Left kidney (tissue), 8 donors: Measurements from ENCODE around the gene ALS2CL. TPM values are rescaled to one million over a fixed set of nuclear protein-coding genes. Genes with fewer than 3 reads are reported as not detected.
"Not testable (repeated sequence)": the region's sequence is repeated elsewhere in the genome, so short reads cannot be mapped to it uniquely, and the experiment has no call there.

ENCODE experiments used
- DNase-seq: peaks from one replicate; pipeline ENCODE4 v3.0.0-alpha.2; 2013
- long read RNA-seq, 8 donors: transcript quantifications; one replicate each; lab custom pipeline, GENCODE V29; 2026
- polyA plus RNA-seq: library from polyadenylated mRNA; unstranded; fragments of 120-200 nt; gene quantifications from one replicate; pipeline ENCODE4 v1.2.1, GENCODE V29; 2013; ENCODE audit not compliant: insufficient read length

The ALS2CL gene, protein sequence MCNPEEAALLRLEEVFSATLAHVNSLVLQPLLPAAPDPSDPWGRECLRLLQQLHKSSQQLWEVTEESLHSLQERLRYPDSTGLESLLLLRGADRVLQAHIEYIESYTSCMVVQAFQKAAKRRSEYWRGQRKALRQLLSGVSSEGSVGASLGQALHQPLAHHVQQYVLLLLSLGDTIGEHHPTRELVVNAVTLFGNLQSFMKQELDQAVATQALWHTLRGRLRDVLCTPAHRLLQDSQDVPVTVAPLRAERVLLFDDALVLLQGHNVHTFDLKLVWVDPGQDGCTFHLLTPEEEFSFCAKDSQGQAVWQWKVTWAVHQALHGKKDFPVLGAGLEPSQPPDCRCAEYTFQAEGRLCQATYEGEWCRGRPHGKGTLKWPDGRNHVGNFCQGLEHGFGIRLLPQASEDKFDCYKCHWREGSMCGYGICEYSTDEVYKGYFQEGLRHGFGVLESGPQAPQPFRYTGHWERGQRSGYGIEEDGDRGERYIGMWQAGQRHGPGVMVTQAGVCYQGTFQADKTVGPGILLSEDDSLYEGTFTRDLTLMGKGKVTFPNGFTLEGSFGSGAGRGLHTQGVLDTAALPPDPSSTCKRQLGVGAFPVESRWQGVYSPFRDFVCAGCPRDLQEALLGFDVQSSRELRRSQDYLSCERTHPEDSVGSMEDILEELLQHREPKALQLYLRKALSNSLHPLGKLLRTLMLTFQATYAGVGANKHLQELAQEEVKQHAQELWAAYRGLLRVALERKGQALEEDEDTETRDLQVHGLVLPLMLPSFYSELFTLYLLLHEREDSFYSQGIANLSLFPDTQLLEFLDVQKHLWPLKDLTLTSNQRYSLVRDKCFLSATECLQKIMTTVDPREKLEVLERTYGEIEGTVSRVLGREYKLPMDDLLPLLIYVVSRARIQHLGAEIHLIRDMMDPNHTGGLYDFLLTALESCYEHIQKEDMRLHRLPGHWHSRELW
- 12.4 TPM for polyA plus RNA-seq
- long read RNA-seq, donor 1 = 0 reads
- long read RNA-seq, donor 2 = 0 reads
- long read RNA-seq, donor 3 = 0 reads
- long read RNA-seq, donor 4 = 0 reads
- long read RNA-seq, donor 5 = 0 reads
- long read RNA-seq, donor 6 = 0 reads
- long read RNA-seq, donor 7 = 0 reads
- long read RNA-seq, donor 8 = 0 reads

DNA sequence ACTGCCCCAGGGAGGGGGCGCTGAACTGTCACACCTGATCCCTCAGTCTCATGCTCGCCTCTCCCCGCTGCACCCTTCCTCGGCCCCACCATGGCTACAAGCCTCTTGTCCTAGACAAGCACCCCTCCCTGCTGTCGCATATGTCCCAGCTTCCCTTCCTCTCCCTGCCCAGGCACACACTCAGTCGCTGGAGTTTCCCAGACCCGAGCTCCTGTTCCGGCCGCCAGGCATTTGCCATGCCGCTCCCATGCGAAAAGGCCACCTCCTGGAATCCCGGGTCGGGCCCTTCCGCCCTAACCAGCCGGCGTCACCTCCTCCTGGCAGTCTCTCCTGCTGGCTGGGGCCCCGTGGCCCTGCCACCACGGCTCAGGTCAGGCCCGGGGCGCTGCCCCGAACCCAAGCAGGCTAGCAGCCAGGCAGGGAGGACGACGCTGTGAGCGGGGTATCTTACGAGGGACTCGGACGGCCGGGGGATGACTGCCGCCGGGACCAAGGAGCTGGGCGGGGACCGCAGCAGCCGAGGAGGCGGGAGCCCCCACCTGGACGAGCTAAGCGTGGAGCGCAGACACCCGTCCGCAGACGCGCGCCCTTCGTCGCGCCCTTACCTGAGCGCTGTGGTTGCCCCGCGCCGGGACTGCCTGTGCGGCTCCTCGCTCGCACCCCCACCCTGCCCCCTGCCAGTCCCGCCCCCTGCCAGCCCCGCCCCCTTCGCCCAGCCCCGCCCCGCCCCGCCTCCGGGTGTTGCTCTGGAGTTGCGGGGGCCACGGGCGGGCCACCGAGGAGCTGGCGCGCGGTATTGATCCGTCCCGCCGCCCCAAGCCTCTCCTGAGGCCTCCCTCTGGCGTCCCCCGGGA lies at the start of gene ALS2CL:
ALS2CL (minus strand) TSS at position 642 of the 854 bp plus-strand sequence. CDS start 4,239 bp downstream, outside the sequence.
- DNase-seq = no peak

DNA sequence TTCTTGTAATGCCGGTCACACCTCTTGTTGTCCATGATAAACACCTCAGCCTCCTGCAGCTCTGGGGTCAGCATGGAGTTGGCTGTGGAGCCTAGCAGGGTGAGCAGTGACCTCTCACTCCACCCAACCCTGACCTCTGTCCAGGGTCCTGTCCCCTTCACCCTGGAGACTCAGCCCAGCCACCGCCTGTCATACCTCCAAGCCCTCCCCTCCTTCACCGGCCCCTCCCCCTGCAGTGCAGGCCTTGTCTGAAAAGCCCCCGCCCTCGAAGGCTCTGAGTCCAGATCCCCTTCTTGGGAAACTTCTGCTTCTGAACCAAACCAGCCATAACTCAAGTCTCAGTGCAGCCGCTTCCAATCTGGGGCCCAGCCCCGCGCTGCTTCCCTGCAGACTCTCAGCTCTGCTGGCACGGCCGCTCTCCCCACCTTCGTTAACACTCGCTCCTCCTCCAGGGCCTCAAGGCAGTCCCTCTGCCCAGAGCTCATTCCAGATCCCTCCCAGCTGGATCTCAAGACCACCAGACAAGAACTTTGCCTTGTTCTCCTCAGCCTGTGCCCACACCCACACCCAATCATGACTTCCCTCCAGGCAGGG lies 49.6 kb upstream of the ALS2CL start:
- DNase-seq = no peak

DNA sequence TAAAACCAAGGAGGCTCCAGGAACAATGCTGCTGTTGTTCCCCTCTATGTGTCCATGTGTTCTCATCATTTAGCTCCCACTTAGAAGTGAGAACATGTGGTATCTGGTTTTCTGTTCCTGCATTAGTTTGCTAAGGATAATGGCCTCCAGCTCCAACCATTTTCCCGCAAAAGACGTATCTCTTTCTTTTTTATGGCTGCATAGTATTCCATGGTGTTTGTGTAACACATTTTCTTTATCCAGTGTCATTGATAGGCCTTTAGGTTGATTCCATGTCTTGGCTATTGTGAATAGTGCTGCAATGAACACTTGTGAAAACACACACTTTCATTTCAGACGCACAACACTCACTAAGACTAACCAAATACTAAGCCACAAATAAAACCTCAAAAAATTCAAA lies 46.1 kb upstream of the ALS2CL start:
- not testable (repeated sequence) for DNase-seq

DNA sequence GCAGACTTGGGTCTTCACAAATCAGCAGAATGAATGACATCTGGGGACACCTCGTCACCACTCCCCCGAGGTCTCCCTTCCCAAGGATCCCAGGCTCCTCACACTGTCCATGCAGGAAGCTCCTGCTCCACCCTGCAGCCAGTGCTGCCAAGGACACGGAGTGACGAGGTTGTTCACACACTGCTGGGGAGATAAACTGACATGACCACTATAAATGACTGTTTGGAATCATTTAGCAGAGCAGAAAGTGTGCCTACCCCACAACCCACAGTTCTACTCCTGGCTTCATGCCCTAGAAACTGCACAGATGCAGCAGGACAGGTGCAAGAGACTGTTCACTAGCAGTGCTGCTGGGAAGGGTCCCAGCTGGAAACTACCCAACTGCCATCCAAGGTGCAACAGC lies 43.9 kb upstream of the ALS2CL start:
- no peak for DNase-seq

DNA sequence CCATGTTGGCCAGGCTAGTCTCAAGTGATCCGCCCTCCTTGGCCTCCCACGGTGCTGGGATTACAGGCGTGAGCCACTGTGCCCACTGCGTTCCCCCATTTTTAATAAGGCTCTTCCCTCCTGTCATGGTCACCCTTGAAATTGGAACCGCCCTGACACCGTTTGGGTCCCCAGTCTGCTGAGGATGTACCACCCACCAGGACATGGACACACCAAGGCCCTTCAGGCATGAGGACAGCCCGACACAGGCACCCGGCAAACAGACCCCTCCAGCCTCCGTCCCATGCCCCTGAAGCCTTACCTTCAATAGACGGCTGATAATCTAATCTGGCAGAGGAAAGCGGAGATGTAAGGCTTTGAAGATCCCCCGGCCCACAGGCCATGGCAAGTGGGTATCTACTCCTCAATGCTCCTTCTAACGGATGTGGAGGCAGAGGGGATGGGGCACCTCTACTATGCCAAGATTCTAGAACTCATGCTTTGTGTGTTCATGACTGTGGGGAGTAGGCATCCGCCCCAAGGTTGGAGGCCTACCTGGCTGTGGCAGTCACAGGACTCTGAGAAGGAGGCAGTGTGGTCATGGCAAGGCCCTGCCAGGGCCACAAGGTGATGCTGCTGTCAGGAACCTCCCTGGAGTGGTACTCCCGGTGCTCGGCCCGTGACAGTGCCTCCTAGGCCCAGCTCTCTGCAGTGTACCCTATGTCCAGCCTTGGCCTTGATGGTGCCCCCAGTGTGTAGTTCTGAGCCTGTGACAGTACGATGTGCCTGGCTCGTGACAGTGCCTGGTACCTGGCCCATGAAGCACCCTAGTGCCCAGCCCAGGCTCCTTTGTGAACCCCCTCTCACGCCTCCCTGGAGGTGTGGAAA lies 42.8 kb upstream of the ALS2CL start:
- no peak for DNase-seq

DNA sequence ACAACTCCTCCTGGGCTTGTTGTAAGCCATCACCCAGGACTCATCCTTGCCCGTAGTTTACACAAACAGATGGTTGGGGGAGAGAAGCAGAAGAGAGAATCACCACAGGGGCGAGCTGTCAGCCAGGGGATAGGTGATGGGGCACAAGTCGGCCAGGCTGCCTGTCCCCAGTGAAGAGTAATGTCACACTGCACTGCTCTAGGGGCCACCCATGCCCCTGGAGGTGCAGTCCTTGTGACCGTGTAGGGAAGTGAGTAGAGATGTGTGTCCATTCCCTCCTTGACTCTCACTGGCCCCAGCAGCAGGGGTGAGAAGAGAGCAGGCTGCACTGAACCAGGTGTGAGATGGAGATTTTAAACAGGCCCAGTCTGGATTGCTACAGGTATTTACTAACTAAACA lies 41.3 kb upstream of the ALS2CL start:
- no peak for DNase-seq

DNA sequence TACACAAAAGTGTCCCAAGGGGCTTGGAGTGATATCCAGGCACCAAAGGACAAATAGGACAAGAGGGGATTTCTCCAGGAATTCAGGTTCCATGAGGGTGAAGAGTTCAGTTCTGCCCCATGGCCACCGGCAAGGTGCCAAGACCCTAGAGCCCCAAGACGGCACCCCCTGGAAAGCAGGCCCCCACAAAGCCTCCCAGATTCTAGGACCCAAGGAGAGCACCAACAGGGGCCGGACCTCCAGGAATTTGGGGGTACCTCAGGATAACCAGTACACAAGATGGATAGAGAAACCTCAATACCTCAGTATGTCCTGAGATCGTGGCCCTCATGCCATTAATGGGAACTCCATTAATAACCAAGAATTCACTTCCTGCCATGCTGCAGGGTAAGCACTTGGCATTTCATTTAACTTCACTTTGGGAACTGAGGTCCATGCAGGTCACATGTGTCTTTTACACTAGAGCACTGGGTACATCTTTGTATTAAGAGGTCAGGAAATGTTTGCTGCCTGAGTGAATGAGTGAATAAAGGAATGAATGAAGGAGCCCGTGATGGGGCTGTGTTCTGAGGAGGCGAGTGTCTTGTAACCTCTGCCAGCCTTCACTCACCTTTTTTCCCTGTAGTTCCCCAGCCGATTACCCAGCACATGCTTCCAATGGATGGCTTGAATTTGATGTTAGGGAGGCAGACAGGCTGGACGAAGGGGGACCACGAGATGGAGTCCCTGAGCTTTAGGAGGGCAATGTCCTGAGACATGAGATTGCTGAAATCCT lies 39.7 kb upstream of the ALS2CL start:
- no peak for DNase-seq

DNA sequence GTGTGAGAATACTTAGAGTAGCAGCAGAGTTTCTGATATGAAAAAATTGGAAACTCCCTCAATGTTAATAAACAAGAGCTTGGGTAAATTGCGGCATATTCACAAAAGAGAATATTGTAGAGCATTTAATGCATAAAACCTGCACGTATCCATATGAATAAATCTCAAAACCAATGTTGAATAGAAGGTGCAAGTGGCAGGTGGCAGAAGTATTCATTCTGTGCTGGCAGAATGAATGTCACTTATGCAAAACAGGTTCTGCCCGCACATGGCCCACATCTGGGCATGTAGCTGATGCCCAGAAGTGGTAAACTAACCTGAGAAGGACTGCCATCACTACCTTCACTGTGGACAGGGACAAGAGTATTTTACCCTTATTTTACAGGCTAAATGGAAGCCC lies 38.3 kb upstream of the ALS2CL start:
- no peak for DNase-seq

DNA sequence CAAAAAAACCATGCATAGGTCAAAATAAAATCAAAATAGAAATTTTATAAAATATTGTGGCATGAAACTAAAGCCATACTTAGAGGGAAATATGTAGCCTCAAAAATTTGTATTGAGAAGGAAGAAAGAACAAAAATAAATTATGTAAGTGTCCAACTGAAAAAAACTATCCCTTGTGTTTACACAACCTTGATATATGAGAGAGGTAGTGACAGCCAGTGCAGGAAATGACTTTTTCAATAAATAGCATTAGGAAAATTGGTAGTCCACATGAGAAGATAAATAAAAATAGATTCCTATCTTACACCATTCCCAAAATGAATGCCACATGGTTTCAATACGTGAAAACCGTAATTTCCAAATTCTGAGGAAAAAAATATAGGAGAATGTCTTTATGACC lies 37.3 kb upstream of the ALS2CL start:
- no peak for DNase-seq

DNA sequence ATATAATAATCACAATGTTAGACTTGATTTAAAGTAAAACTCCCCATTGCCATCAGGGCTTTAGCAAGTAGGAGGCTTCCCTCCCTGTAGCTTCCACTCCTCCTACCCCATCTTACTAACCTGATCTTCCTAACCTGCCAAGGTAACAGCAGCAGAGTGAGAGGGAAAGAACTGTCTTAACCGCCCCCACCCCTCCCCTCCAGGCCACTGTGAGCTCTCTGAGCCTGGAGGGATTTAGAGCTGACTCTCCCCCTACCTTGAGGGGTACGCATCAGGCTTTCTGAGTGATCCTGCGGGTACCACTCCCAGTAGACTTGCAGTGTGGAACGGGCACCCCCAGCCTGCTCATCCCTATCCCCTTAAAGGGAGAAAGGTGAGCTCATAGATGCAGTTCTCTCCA lies 35.6 kb upstream of the ALS2CL start:
- no peak for DNase-seq

DNA sequence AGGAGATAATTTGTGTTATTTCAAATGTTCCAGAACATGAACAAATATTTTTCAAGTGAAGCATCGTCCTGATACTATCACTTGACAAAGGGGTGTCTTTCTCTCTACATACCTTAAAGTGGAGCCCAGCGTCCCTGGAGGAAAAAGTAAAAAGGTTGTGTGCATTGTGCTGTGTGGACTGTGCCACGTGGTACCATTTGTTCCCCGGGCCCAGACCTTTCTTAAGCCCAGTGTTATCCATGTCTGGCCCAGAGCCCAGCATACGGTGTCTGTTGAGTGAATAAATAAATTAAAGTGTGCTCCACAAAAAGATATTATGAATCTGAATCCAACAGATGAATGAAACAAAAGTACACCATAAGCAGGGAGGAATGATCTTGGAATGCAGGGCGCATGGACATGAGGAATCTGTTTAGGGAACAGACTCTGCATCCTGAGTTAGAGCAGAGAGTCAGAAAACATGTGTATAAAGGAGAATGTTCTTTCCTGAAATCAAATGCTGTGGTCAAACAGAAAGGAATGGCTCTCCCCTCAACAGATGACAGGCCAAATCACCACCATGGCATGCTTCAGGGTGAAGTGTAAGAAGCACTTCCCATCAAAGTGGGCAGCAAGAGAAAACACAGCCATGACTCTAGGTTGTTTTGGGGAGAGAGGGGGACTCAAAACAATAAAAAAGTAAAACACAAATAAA lies 32.3 kb upstream of the ALS2CL start:
- no peak for DNase-seq

DNA sequence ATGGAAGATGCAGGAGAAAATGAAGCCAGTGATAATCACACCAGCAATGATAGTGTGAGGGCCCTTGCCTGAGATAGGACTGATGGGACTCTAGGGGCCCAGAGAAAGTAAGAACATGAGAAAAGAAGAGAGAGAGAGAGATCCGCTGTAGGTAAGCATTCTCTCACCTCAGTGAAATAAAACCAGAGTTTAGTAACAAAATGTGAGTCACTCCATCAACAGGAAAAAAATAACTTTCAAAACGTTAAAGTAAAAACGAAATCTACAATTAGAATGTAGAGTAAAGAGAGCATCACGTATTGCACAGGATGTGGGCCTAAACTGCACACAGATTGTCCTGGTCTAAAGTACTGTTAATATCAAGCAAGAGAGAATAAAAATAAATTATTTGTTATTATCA lies 30.9 kb upstream of the ALS2CL start:
- no peak for DNase-seq

DNA sequence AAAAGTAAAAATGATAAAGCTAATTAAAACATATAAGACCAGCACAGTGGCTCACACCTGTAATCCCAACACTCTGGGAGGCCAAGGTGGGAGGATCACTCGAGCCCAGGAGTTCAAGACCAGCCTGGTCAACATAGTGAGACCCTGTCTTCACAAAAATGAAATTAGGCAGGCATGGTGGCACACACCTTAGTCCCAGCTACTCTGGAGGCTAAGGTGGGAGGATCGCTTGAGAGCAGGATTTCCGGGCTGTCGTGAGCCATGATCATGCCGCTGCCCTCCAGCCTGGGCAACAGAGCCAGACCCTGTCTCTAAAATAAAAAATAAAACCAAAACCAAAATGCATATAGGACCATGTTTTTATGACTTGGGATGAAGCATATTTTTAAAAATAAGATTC lies 29.0 kb upstream of the ALS2CL start:
- DNase-seq = no peak

DNA sequence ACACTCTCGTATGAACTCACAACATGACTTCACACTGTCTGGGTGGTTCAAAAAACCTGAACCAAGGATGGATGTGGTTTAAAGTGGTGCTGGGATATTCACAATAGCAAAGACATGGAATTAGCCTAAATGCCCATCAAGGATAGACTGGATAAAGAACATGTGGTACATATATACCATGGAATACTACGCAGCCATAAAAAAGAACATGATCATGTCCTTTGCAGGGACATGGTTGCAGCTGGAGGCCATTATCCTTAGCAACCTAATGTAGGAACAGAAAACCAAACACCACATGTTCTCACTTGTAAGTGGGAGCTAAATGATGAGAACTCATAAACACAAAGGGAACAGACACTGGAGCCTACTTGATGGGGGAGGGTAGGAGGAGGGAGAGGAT lies 27.5 kb upstream of the ALS2CL start:
- no peak for DNase-seq

DNA sequence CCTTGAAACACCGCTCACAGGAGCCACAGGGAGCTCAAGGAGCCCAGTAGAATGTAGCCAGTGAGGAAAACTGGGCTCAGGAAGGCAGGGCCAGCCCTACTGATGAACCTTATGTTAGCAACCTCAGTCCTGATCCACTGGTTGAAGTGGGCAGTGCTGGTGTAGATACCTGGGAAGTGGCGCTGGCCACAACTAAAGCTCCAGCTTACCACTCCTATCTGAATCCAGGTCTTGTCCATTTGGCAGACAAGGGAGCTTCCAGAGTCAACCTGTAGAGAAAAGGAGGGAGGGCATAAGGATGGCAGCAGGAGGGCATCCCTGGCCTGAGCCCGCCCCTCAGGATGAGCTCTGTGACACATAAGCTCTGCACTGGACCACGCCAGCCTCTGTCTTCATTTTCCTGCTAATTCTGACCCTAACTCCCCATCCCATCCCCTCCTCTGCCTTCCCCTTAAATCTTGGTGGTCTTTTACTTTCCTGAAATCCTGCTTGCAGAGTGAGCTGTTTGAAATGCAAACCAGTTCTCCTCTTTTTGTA lies 26.3 kb upstream of the ALS2CL start:
- no peak for DNase-seq

DNA sequence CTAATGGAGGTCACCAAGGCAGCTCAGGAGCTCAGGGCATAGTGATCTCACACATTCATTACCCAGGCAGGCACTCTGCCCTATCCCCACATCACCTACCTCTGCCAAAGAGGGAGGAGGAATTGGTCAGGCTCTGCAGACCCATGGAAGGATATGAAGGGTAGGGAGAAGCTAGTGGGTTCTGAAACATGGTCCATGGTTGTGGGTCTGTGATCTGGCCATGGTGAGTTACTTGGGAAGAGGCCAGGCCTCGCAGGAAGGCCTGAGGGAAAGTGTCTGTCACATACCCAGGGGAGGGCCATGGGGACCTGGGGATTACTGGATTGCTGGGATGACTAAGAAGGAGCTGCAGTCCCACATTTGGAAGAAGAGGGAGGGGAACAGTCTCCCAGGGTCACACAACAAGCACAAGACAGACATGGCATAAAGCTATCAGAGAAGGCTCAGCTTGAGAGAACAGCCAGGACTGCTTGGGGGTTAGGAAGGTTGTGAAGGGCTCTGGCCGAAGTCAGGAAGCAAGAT lies 25.6 kb upstream of the ALS2CL start:
- no peak for DNase-seq

DNA sequence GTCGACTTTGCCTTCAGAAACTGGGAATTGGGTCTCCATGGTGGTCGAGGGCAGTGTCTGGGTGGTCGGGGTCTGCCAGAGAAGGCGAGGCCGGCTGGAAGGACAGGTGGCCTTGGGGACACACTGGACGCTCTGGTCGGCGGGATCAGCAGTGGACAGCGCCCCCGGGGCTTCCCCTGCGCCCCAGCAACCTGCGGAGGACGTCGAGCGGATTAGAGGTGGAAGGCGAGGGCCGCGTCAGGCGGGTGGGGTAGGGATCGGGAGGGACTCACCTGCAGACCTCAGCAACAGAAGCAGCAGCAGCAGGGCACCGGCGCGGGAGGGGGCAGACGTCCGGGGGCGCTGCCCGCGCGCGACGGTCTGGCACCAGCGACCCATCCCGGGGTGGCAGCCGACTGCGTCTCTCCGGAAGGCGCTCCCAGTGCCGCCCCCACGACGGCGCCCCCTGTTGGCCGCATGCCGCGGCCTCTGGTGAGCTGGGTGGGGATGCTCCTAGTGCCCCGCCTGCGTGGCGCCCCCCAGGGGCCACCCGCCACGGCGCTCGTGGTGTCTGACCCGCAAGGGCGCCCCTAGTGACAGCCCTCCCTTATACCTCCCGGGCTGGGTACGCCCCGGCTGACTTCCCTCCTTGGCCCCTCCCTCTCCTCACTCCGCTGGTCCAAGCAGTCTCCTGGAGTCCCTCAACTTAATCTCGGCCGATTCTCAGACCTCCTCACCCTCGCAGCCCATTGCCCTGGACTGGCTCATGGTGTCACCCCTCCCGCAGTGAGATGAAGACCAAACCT lies 24.2 kb upstream of the ALS2CL start, which contains the start of gene PRSS50:
PRSS50 (minus strand) TSS at position 423 of the 785 bp plus-strand sequence; CDS start at position 378, 45 bp downstream.
- no peak for DNase-seq
